ENCODE measurements around the gene YAP1. TPM values are rescaled to one million over a fixed set of nuclear protein-coding genes. Genes with fewer than 3 reads are reported as not detected.

The YAP1 gene
- total and polyA plus RNA-seq, 3 donors from 2014 or later: 44.2 to 144 (median 110) TPM

- Histone ChIP-seq H3K4me1 (peaks cover 9% of the 10 kb centered on the region), H3K9me3 (no peaks in the 10 kb centered on the region), H3K27me3 (no peaks in the 10 kb centered on the region), H3K4me3 (no peak overlapping the region), H3K27ac (no peak overlapping the region), H3K36me3 (ENCODE audit: low read depth, missing control alignments) (no peaks in the 10 kb centered on the region)
- no peak for TF ChIP-seq CTCF (IDR thresholded peaks at IDR 0.05)
- no peak for TF ChIP-seq POLR2A (IDR thresholded peaks at IDR 0.05)
- DNase-seq: no peak
- intact Hi-C loops (cut with DNase I; ENCODE audit: low total_unique reads): no loop called here
Measured at GRCh38 chr11:102148059-102148458, 37.8 kb downstream of the YAP1 start.

GRCh38 chr11:102151784-102152525 is 41.7 kb downstream of the YAP1 start:
- 92 to 97% methylated on average over 6 of the region's 6 CpGs for WGBS, 2 donors
- no peak for TF ChIP-seq CTCF (IDR thresholded peaks at IDR 0.05)
- no peak for TF ChIP-seq POLR2A (IDR thresholded peaks at IDR 0.05)
- H3K27me3 ChIP-seq: no peaks in the 10 kb centered on the region
- no peak overlapping the region for H3K4me3 ChIP-seq
- no peaks in the 10 kb centered on the region for H3K9me3 ChIP-seq
- intact Hi-C loops (cut with DNase I; ENCODE audit: low total_unique reads): no loop called here
- no peak overlapping the region for H3K27ac ChIP-seq
- no peaks in the 10 kb centered on the region for H3K36me3 ChIP-seq (ENCODE audit: low read depth, missing control alignments)
- no peak for DNase-seq
- H3K4me1 ChIP-seq: no peaks in the 10 kb centered on the region

- Histone ChIP-seq H3K9me3 (no peaks in the 10 kb centered on the region), H3K4me3 (no peak overlapping the region), H3K4me1 (no peaks in the 10 kb centered on the region), H3K27me3 (no peaks in the 10 kb centered on the region), H3K36me3 (ENCODE audit: low read depth, missing control alignments) (no peaks in the 10 kb centered on the region), H3K27ac (no peak overlapping the region)
- 95 to 100% methylated on average over 1 of the region's 1 CpG for WGBS, 2 donors
- no peak for TF ChIP-seq CTCF (IDR thresholded peaks at IDR 0.05)
- no peak for TF ChIP-seq POLR2A (IDR thresholded peaks at IDR 0.05)
- intact Hi-C loops (cut with DNase I; ENCODE audit: low total_unique reads): no loop called here
- no peak for DNase-seq
Measured at GRCh38 chr11:102153082-102153481, 42.8 kb downstream of the YAP1 start.

- DNase-seq: no peak
- WGBS, 2 donors: 76 to 85% methylated on average over 1 of the region's 1 CpG
- Histone ChIP-seq H3K36me3 (ENCODE audit: low read depth, missing control alignments) (no peaks in the 10 kb centered on the region), H3K9me3 (no peaks in the 10 kb centered on the region), H3K4me3 (no peak overlapping the region), H3K27me3 (no peaks in the 10 kb centered on the region), H3K27ac (no peak overlapping the region), H3K4me1 (no peaks in the 10 kb centered on the region)
- TF ChIP-seq CTCF (IDR thresholded peaks at IDR 0.05): no peak
- no peak for TF ChIP-seq POLR2A (IDR thresholded peaks at IDR 0.05)
- intact Hi-C loops (cut with DNase I; ENCODE audit: low total_unique reads): no loop called here
Measured at GRCh38 chr11:102154806-102155205, 44.6 kb downstream of the YAP1 start.

GRCh38 chr11:102155676-102156075 is 45.4 kb downstream of the YAP1 start:
- no peaks in the 10 kb centered on the region for H3K36me3 ChIP-seq (ENCODE audit: low read depth, missing control alignments)
- WGBS, 2 donors: 78 to 87% methylated on average over 4 of the region's 4 CpGs
- H3K27me3 ChIP-seq: no peaks in the 10 kb centered on the region
- H3K9me3 ChIP-seq: no peaks in the 10 kb centered on the region
- no peak for DNase-seq
- no peaks in the 10 kb centered on the region for H3K4me1 ChIP-seq
- H3K27ac ChIP-seq: no peak overlapping the region
- H3K4me3 ChIP-seq: no peak overlapping the region
- intact Hi-C loops (cut with DNase I; ENCODE audit: low total_unique reads): no loop called here
- TF ChIP-seq POLR2A (IDR thresholded peaks at IDR 0.05) (no peak), CTCF (IDR thresholded peaks at IDR 0.05) (no peak)
